ENCODE data around the gene BIN2.

GRCh38 chr12:51334764-51335163 lies 10.8 kb upstream of the BIN2 start:
- TF ChIP-seq CTCF (CRISPR knock-in tag; IDR thresholded peaks at IDR 0.05), result no peak
- TF ChIP-seq ZNF34 (CRISPR knock-in tag; IDR thresholded peaks at IDR 0.05; ENCODE audit: borderline replicate concordance), result no peak

All from HepG2 (cell line).